Loucy (cell line): ENCODE data around the gene FANCE.

ENCODE experiments used
- EZH2phosphoT487 ChIP-seq: fragments of 200-600 bp; IDR thresholded peaks from 2 replicates; pipeline ENCODE4 v1.6.1; 2018; ENCODE audit warnings: antibody characterized with exemption, mild to moderate bottlenecking, moderate library complexity, borderline replicate concordance
- TF ChIP-seq, protein P1 (sequence below): fragments of 200-600 bp; sonication (generic); conservative IDR thresholded peaks from 2 replicates; pipeline ENCODE4 v1.5.1; 2014; ENCODE audit warnings: mild to moderate bottlenecking, antibody characterized with exemption, low read length

- TF ChIP-seq, protein P1, sequence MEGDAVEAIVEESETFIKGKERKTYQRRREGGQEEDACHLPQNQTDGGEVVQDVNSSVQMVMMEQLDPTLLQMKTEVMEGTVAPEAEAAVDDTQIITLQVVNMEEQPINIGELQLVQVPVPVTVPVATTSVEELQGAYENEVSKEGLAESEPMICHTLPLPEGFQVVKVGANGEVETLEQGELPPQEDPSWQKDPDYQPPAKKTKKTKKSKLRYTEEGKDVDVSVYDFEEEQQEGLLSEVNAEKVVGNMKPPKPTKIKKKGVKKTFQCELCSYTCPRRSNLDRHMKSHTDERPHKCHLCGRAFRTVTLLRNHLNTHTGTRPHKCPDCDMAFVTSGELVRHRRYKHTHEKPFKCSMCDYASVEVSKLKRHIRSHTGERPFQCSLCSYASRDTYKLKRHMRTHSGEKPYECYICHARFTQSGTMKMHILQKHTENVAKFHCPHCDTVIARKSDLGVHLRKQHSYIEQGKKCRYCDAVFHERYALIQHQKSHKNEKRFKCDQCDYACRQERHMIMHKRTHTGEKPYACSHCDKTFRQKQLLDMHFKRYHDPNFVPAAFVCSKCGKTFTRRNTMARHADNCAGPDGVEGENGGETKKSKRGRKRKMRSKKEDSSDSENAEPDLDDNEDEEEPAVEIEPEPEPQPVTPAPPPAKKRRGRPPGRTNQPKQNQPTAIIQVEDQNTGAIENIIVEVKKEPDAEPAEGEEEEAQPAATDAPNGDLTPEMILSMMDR, result no peak
- TF ChIP-seq EZH2phosphoT487, result no peak
These were observed 44.1 kb downstream of the FANCE start for GRCh38 chr6:35496036-35496840.
